Measurements from ENCODE around the gene SYNGR3. TPM values are rescaled to one million over a fixed set of nuclear protein-coding genes. Genes with fewer than 3 reads are reported as not detected.
A peak's percentile ranks its signal among the peaks of the same experiment; 100 is the strongest.

The SYNGR3 gene
- total RNA-seq, 4 donors from 2014 or later = 1.3 to 3.9 (median 3.3) TPM; not detected in 1

GRCh38 chr16:1991588-1991947, 1.8 kb downstream of the SYNGR3 start:
- Histone ChIP-seq H3K9me3 (peaks cover 0 to 4% (median 0%) of the 10 kb centered on the region in 4 donors), H3K4me1 (peaks cover 3 to 37% (median 15%) of the 10 kb centered on the region in 4 donors), H3K27me3 (peaks cover 0 to 22% of the 10 kb centered on the region in 2 donors), H3K4me3 (peak overlapping the region; percentile 12 to 71 (median 42)), H3K27ac (peak overlapping the region; percentile 73 to 85 (median 78)), H3K36me3 (peaks cover 0 to 12% (median 0%) of the 10 kb centered on the region in 3 donors)
- no peak for TF ChIP-seq POLR2A (IDR thresholded peaks at IDR 0.05)
- no peak for TF ChIP-seq CTCF (IDR thresholded peaks at IDR 0.05)
- no peak for DNase-seq

- H3K27me3 ChIP-seq = peaks cover 0 to 22% of the 10 kb centered on the region in 2 donors
- H3K4me1 ChIP-seq = peaks cover 3 to 37% (median 15%) of the 10 kb centered on the region in 4 donors
- peak overlapping the region; percentile 12 to 71 (median 42) for H3K4me3 ChIP-seq
Measured at GRCh38 chr16:1991948-1992703, 2.4 kb downstream of the SYNGR3 start.

GRCh38 chr16:1992704-1993317, 3.0 kb downstream of the SYNGR3 start:
- peaks cover 3 to 37% (median 15%) of the 10 kb centered on the region in 4 donors for H3K4me1 ChIP-seq
- H3K4me3 ChIP-seq = peak overlapping the region in 3 of 4 donors; percentile 38 to 71 (median 47)
- peaks cover 0 to 22% of the 10 kb centered on the region in 2 donors for H3K27me3 ChIP-seq
- DNase-seq = no peak
- peaks cover 0 to 7% (median 0%) of the 10 kb centered on the region in 3 donors for H3K36me3 ChIP-seq
- H3K27ac ChIP-seq = peak overlapping the region; percentile 5 to 85 (median 76)
- no peak for TF ChIP-seq POLR2A (IDR thresholded peaks at IDR 0.05)
- no peak for TF ChIP-seq CTCF (IDR thresholded peaks at IDR 0.05)
- peaks cover 0 to 4% (median 0%) of the 10 kb centered on the region in 4 donors for H3K9me3 ChIP-seq

More at GRCh38 chr16:1991948-1992703, 2.4 kb downstream of the SYNGR3 start:
- TF ChIP-seq CTCF (IDR thresholded peaks at IDR 0.05) (peak in 1 of 6 experiments; percentile 6), POLR2A (IDR thresholded peaks at IDR 0.05) (peak; percentile 49 to 50)
- Histone ChIP-seq H3K9me3 (peaks cover 0 to 4% (median 0%) of the 10 kb centered on the region in 4 donors), H3K27ac (peak overlapping the region; percentile 73 to 85 (median 78)), H3K36me3 (peaks cover 0 to 7% (median 0%) of the 10 kb centered on the region in 3 donors)
- DNase-seq = peak; percentile 98 to 99 (median 98)

- no peak for DNase-seq
- no peak for TF ChIP-seq POLR2A (IDR thresholded peaks at IDR 0.05)
- no peak for TF ChIP-seq CTCF (IDR thresholded peaks at IDR 0.05)
- H3K4me3 ChIP-seq = no peak overlapping the region
Measured at GRCh38 chr16:1993731-1994131, 4.0 kb downstream of the SYNGR3 start.

GRCh38 chr16:1997494-1998359, 8.0 kb downstream of the SYNGR3 start:
- peak overlapping the region in 3 of 4 donors; percentile 22 to 40 (median 35) for H3K27ac ChIP-seq
- H3K36me3 ChIP-seq = peaks cover 0 to 56% (median 3%) of the 10 kb centered on the region in 3 donors
- no peak for DNase-seq
- no peaks in the 10 kb centered on the region for H3K27me3 ChIP-seq
- peaks cover 0 to 5% (median 0%) of the 10 kb centered on the region in 4 donors for H3K4me1 ChIP-seq
- no peak overlapping the region for H3K4me3 ChIP-seq
- no peaks in the 10 kb centered on the region for H3K9me3 ChIP-seq
- TF ChIP-seq CTCF (IDR thresholded peaks at IDR 0.05) (no peak), POLR2A (IDR thresholded peaks at IDR 0.05) (no peak)

More at GRCh38 chr16:1993731-1994131, 4.0 kb downstream of the SYNGR3 start:
- peaks cover 3 to 42% (median 15%) of the 10 kb centered on the region in 4 donors for H3K4me1 ChIP-seq
- peaks cover 0 to 22% of the 10 kb centered on the region in 2 donors for H3K27me3 ChIP-seq
- peaks cover 0 to 16% (median 0%) of the 10 kb centered on the region in 3 donors for H3K36me3 ChIP-seq
- H3K9me3 ChIP-seq = peaks cover 0 to 4% (median 0%) of the 10 kb centered on the region in 4 donors
- peak overlapping the region in 2 of 4 donors; percentile 9 to 55 for H3K27ac ChIP-seq
